Small intestine (tissue), 7 donors: ENCODE results near the gene TOX3. TPM values are rescaled to one million over a fixed set of nuclear protein-coding genes. Genes with fewer than 3 reads are reported as not detected.

ENCODE experiments used
- DNase-seq, 2 donors: peaks; one replicate each; pipeline versions ENCODE4 v3.0.0 to v3.0.0-alpha.2; 2013
- FAIRE-seq: peaks from 2 replicates; lab custom pipeline; 2012; peaks lifted over from hg19 to GRCh38; lab: Jason Lieb, UNC
- H3K27ac ChIP-seq, 3 donors: one replicate each; pipeline ENCODE4 v1.5.1; 2013; ENCODE audit warnings: low read length in 2 of 3, mild to moderate bottlenecking in 2 of 3, control low read depth in 1 of 3, inconsistent platforms in 1 of 3, low read depth in 1 of 3, moderate library complexity in 1 of 3
- H3K27me3 ChIP-seq, 3 donors: one replicate each; pipeline ENCODE4 v1.6.1; 2013; ENCODE audit warnings: low read length in 3 of 3, inconsistent platforms in 1 of 3; ENCODE audit not compliant: control insufficient read depth in 3 of 3, insufficient read depth in 3 of 3
- H3K36me3 ChIP-seq, 3 donors: one replicate each; pipeline ENCODE4 v1.6.1; 2013; ENCODE audit warnings: low read length in 3 of 3, inconsistent platforms in 1 of 3, low read depth in 1 of 3, mild to moderate bottlenecking in 1 of 3, moderate library complexity in 1 of 3; ENCODE audit not compliant: control insufficient read depth in 3 of 3, insufficient read depth in 2 of 3
- H3K4me1 ChIP-seq, 3 donors: one replicate each; pipeline ENCODE4 v1.6.1; 2013; ENCODE audit warnings: low read length in 2 of 3, inconsistent platforms in 1 of 3, low read depth in 1 of 3, mild to moderate bottlenecking in 1 of 3, moderate library complexity in 1 of 3; ENCODE audit not compliant: control insufficient read depth in 3 of 3, insufficient read depth in 2 of 3
- H3K4me3 ChIP-seq, 3 donors: one replicate each; pipeline ENCODE4 v1.5.1; 2013; ENCODE audit warnings: low read length in 3 of 3, control low read depth in 1 of 3, inconsistent platforms in 1 of 3, low read depth in 1 of 3, mild to moderate bottlenecking in 1 of 3, moderate library complexity in 1 of 3
- H3K9me3 ChIP-seq, 2 donors: one replicate each; pipeline ENCODE4 v1.6.1; 2013; ENCODE audit warnings: low read depth in 1 of 2, low read length in 1 of 2; ENCODE audit not compliant: control insufficient read depth in 2 of 2, insufficient read depth in 1 of 2
- WGBS, 3 donors: extraction: QIAGEN DNeasy Blood & Tissue Kit; methylation state at CpG; one replicate each; pipeline ENCODE4 v1.1.7; 2013; 5-methylcytosine and 5-hydroxymethylcytosine counted together
- polyA plus RNA-seq, 4 donors: library from polyadenylated mRNA; stranded (reverse) in 3 of 4; unstranded in 1 of 4; fragments of 200-250 nt in 3 of 4; fragments of 120-200 nt in 1 of 4; gene quantifications; one replicate each; pipeline versions ENCODE4 v1.2.1 to v1.2.3, GENCODE V29; 2013
- donor health status: healthy with polysubstance abuse.
- donor health status: control.
- donor health status: control.
- donor health status: Bipolar disorder and iron deficiency.
- donor health status: healthy.

Gene TOX3
- polyA plus RNA-seq, 4 donors, result 8.9 to 13.1 (median 9.7) TPM

DNA sequence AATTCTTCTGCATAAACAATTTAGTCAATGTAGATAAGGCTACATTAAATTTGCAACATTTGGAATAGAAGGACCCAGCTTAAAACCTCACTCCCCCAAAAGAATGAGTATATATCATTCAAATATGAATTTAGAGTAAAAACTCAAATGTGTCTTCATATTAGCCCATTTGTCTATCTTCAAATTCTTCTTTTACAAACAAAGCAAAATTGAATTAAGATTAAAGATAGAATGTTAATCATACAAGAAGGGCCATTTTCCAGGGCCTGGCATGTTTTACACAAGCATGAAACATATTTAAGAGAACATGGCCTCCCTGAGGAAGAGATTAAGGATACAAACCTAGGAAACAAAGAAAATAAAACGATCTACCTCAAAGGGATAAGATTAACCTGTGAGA, 8.4 kb downstream of the TOX3 start:
- Histone ChIP-seq H3K27me3 (no peaks in the 10 kb centered on the region), H3K27ac (no peak overlapping the region), H3K36me3 (no peaks in the 10 kb centered on the region), H3K9me3 (no peaks in the 10 kb centered on the region), H3K4me3 (no peak overlapping the region), H3K4me1 (peaks cover 0 to 6% (median 3%) of the 10 kb centered on the region in 3 donors)
- DNase-seq (no peak), FAIRE-seq (no peak)
- 48 to 60% (median 54%) methylated on average over 1 of the region's 1 CpG for WGBS, 3 donors

DNA sequence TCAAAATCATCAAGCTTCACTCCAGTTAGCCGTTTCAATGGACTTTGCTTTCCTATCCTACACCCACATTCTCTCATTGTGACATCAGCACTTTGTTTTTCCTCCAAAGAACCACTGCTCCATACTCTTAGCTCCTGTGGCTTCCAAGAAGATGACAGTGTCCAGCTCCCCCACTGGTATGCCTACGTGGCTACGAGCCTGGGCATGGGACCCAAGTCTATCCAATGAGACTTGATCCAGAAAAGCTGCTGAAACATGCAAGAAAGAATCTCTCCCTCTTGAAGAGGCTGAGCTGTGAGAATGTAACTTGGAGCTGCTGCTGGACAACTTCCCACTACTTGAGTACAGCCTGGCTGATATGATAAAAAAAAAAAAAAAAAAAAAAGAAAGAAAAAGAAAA, 9.4 kb downstream of the TOX3 start:
- no peak for FAIRE-seq
- Histone ChIP-seq H3K27ac (no peak overlapping the region), H3K9me3 (no peaks in the 10 kb centered on the region), H3K4me3 (no peak overlapping the region), H3K36me3 (no peaks in the 10 kb centered on the region), H3K27me3 (no peaks in the 10 kb centered on the region), H3K4me1 (peaks cover 0 to 6% (median 3%) of the 10 kb centered on the region in 3 donors)
- 17 to 28% (median 20%) methylated on average over 3 of the region's 3 CpGs for WGBS, 3 donors
- peak; percentile 59 to 61 for DNase-seq

DNA sequence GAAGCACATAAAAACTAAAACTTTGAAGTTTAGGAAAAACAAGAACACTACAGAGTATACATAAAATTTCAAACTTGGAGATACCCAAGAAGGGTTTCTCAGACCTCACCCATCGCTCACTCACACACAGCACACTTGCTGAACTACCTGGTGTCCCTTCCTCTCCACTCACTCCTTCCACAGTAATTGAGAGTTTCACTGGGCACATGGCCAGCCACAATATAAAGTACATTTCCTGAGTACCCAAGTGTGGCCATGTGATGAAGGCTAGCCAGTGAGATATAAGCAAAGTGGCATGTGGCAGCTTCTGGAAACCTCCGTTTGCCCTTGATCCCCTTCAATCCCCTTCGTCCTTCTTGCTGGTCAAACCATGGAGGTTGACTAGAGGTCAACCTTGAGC, 11.9 kb downstream of the TOX3 start:
- Histone ChIP-seq H3K4me3 (no peak overlapping the region), H3K9me3 (no peaks in the 10 kb centered on the region), H3K4me1 (peaks cover 0 to 2% (median 0%) of the 10 kb centered on the region in 3 donors), H3K27me3 (no peaks in the 10 kb centered on the region), H3K36me3 (peaks cover 0 to 2% (median 0%) of the 10 kb centered on the region in 3 donors), H3K27ac (no peak overlapping the region)
- WGBS, 3 donors, result 75 to 78% (median 75%) methylated on average over 3 of the region's 3 CpGs
- FAIRE-seq (no peak), DNase-seq (peak in 1 of 2 donors; percentile 51)

DNA sequence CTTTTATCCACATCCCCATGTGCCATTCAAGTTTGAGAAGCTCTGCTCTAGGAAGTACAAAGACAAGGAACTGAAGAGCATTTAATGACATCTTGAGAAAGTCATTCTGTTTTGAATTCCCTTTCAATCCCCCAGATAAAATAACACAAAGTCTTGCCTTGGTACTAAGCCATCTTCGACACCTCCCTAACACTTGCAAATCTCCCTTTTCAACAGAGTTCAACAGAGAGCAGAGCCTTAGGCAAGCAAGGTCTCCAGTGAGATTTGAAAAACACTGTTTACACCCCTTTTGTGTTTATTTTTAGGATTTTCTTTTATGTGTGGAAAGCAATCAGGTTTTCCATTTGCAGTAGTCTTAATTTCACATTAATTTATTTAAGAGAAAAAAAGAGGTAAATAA, 13.6 kb downstream of the TOX3 start:
- FAIRE-seq (no peak), DNase-seq (no peak)
- peaks cover 0 to 2% (median 0%) of the 10 kb centered on the region in 3 donors for H3K4me1 ChIP-seq
- peaks cover 0 to 2% (median 0%) of the 10 kb centered on the region in 3 donors for H3K36me3 ChIP-seq
- 76 to 87% (median 84%) methylated on average over 1 of the region's 1 CpG for whole genome bisulfite sequencing, 3 donors
- H3K27ac ChIP-seq, result no peak overlapping the region
- no peaks in the 10 kb centered on the region for H3K9me3 ChIP-seq
- no peaks in the 10 kb centered on the region for H3K27me3 ChIP-seq
- H3K4me3 ChIP-seq, result no peak overlapping the region

DNA sequence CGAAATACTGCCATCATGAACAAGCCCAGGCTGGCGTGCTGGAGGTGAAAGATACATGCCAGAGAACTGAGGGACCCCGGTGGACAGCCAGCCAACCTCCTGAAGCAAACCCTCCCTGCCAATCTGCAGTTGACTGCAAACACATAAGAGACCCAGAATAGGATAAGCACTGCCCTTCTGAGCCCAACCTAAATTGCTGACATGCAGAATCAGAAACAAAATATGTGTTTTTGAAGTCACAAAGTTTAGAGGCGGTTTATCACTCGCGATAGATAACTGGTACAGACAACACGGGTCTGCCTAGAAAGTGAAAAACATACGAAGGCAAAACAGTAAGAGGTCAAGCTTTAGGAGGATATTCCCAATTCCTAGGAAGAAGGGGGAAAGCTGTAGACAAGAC, 14.6 kb downstream of the TOX3 start:
- no peaks in the 10 kb centered on the region for H3K27me3 ChIP-seq
- H3K36me3 ChIP-seq, result peaks cover 0 to 2% (median 0%) of the 10 kb centered on the region in 3 donors
- no peak for DNase-seq
- H3K27ac ChIP-seq, result no peak overlapping the region
- FAIRE-seq, result no peak
- 83 to 91% (median 89%) methylated on average over 8 of the region's 8 CpGs for WGBS, 3 donors
- no peaks in the 10 kb centered on the region for H3K4me1 ChIP-seq
- H3K4me3 ChIP-seq, result no peak overlapping the region
- H3K9me3 ChIP-seq, result no peaks in the 10 kb centered on the region

DNA sequence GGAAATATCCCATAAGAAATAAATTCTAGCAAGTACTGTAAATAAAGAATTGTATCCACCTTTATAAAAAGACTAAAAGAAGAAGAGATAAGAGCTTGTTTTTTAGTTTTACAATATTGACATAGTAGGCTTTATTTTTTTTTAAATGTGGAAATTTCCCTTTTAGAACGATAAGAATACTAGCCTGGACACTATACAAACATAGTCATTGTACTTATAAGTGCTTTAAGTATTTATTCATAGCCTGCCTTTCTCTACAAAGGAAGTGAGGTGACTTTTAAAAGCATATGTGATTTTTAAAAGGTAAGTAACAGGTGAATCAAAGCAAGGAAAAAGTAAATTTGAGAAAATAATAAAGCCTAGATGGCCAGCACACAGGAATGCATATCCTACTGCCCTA, 17.7 kb downstream of the TOX3 start:
- Histone ChIP-seq H3K4me1 (no peaks in the 10 kb centered on the region), H3K27ac (no peak overlapping the region), H3K9me3 (no peaks in the 10 kb centered on the region), H3K36me3 (peaks cover 0 to 2% (median 0%) of the 10 kb centered on the region in 3 donors), H3K27me3 (no peaks in the 10 kb centered on the region), H3K4me3 (no peak overlapping the region)
- FAIRE-seq (no peak), DNase-seq (no peak)
- 24 to 42% (median 26%) methylated on average over 1 of the region's 1 CpG for WGBS, 3 donors

DNA sequence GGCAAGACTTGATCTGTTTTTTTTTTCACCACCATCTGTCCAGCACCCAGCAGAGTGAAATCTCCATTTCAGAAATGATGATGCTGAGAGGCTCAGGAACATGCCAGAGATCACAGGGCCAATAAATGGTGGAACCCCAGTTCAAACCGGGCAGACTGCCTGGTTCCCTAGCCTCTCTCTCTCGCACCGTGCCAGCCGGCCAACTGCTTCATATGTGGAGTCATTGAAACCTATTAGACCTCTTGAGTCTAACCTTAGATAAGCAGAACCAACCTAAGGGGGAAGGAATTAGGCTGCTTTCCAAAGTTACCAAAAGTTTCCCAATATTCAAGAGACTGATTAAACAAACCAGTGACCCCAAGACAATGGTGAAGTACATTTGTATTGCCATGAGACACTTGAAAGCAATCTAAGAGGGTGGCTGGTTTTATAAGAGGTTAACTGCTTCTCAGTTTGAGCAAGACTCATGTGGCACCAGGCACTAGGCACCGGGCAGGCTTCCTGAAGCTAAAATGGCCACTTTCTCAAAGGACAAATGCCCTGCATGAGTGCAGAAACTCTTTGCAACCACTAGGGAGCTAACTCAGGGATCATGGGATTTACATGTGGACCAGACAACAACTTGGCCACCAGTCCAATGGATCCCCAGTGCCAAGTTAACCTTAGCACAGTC, 18.4 kb downstream of the TOX3 start:
- 87 to 91% (median 90%) methylated on average over 5 of the region's 5 CpGs for WGBS, 3 donors
- Histone ChIP-seq H3K36me3 (peaks cover 0 to 2% (median 0%) of the 10 kb centered on the region in 3 donors), H3K27me3 (no peaks in the 10 kb centered on the region), H3K4me1 (no peaks in the 10 kb centered on the region), H3K4me3 (no peak overlapping the region), H3K9me3 (no peaks in the 10 kb centered on the region), H3K27ac (no peak overlapping the region)
- no peak for FAIRE-seq
- peak in 1 of 2 donors; percentile 4 for DNase-seq

DNA sequence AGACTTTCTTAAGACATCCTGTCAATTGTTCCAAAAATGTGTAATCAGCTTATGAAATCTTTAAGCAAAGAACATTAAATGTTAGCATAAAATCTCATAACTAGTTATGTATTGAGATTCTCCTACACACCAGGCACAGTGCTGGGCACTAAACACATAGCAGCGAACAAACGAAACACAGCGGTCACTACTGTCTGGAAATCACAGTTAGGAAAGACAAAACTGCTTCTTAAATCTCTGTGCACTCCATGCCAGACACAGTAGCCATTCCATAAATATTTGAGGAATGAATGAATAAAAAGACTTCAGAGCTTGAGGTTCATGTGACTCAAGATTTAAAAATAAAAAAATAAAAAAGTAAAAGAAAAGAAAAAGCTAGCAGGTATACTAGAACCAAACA, 20.1 kb downstream of the TOX3 start:
- Histone ChIP-seq H3K4me3 (no peak overlapping the region), H3K36me3 (peaks cover 0 to 2% (median 0%) of the 10 kb centered on the region in 3 donors), H3K27me3 (no peaks in the 10 kb centered on the region), H3K4me1 (no peaks in the 10 kb centered on the region), H3K27ac (no peak overlapping the region), H3K9me3 (no peaks in the 10 kb centered on the region)
- 90 to 95% (median 93%) methylated on average over 3 of the region's 3 CpGs for WGBS, 3 donors
- FAIRE-seq (no peak), DNase-seq (no peak)
